Stimulated activated CD8-positive, alpha-beta memory T cell treated with anti-CD3 and anti-CD28 coated beads, Interleukin-15, amount 100 ng/mL, for 4 hours (primary cell): ENCODE measurements around the gene CWH43.
"Not testable (repeated sequence)": the region's sequence is repeated elsewhere in the genome, so short reads cannot be mapped to it uniquely, and the experiment has no call there.

Experiments
- DNase-seq, 2 donors: peaks; one replicate each; pipeline ENCODE4 v3.0.0-alpha.2; 2020; ENCODE audit warnings: low read depth in 2 of 2

Gene CWH43

DNA sequence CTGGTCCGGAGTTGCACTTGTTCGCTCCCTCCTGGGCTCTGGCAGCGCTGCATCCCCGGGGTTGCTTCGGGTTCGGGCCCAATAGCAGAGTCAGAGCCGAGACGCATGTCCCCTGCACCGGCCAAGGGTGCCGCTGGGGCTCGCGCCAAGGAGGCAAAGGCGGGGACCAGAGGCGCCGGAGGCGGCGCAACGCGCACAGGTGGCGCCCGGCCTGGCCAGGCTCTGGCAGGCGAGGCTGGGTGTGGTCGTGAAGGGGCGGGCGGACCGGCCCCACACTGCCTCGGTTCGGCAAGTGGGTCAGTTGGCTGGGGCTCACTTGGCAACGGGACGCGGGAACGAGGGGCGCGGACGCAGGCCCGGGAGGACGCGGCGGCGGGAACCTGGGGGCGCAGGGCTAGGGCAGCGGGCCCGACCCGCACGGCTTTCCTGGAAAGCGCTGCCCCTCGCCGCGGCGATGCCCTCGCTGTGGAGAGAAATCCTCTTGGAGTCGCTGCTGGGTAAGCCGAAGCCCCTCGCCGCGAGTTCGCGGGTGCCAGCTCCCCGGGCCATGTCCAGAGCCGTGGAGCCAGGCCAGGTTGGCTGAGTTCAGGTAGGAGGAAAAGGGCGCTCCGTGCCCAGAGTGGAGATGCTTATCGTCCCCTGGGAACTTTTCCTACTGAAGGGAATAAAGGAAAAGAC is at the start of gene CWH43:
CWH43 (plus strand) TSS at position 300 of the 678 bp plus-strand sequence; CDS start at position 455, 155 bp downstream.
- no peak for DNase-seq

DNA sequence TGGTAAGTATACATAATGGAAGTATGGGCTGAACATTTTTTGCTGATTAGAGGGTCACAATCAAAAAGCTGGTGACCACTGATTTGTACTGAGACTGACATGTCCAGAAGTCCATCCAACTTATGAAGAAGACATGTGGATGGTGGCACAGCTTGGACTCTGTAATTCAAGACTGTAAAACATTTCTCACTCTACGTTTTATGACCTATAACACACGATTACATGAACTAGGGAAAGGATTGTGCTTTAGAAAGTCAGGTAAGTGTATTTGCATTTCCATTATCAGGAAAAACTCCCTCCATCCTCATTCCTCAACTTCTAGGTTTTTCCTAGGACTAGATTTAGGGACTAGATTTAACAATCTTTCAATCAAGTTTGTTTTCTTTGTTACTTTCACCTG is 49.0 kb upstream of the CWH43 start:
- DNase-seq = no peak

DNA sequence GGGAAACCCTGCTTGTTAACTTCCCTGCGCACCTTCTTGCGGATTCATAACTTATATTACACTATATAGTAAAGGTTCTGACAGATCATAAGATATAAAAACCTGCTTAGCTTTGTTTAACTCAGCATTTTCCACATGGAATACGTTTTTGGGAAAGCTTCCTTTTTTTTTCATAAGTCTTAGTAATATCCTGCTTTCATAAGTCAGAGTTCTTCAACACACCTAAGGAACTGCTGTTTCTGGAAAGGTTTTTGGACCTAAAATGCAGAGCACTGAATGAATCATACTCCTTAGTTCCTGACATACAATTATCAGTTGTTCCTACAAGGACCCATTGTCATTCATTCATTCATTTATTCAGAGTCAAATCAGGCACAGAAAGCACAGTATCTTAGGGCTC is 47.2 kb upstream of the CWH43 start:
- DNase-seq = no peak

GRCh38 chr4:48939785-48940184 is 46.3 kb upstream of the CWH43 start:
- no peak for DNase-seq

GRCh38 chr4:48943387-48943786 is 42.7 kb upstream of the CWH43 start:
- DNase-seq = no peak

DNA sequence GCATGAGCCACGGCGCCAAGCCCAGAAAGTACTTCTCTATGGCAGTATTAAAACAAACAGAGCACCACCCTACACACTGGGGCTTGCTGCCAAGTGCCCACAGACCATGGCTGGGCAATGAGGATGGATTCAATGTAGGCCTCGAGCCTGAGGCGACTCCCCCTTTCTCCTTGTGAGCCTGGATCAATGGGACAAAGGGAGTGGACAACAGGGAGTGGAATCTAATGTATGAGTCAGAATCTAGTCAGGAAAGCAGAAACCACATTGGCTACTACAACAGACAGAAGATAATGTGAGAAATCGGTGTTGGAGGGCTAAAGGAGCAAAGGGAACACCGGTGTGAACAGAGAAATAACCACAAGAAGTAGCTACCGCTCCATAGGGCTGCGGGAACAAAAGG is 41.8 kb upstream of the CWH43 start:
- DNase-seq = no peak

DNA sequence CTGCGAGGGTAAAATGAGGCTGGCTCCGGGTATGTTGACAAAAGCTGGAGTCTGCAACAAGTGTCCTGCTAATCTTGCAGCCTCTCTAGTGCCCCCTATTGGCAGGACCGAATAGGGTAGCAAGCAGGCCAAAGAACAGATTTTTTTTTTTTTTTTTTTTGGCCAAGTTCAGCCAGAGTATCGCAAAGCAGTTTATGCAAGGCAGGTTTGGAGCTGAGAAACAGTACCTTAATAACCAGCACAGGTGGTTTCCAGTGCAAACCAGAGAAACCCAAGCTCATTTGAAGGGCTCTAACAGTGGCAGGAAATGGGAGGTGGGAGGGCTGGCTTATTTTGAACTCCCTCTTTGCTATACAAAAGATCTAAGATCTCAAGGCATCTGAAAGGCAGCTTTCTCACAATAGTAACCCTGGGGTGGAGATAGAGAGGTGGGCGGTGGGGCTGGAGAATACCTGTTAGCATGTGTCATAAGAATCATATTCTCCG is 41.3 kb upstream of the CWH43 start:
- peak; percentile 14 to 17 for DNase-seq

DNA sequence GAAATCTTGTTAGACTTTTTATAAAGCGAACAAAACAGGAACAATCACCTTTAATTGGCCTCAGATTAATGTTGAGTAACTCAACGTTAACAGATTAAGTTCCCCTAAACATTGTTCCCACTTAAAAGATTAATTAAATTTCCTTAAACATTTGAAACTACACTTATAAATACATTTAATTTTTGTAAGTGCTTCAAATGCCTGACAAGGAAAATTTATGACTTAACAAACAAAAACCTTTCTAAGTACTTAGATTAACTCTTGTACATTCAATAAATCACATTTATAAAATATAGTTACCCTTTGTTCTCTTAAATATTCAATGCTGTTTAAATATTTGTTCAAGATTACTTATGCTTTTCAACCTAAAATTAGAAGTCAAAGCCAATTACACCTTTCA is 40.1 kb upstream of the CWH43 start:
- DNase-seq = no peak

DNA sequence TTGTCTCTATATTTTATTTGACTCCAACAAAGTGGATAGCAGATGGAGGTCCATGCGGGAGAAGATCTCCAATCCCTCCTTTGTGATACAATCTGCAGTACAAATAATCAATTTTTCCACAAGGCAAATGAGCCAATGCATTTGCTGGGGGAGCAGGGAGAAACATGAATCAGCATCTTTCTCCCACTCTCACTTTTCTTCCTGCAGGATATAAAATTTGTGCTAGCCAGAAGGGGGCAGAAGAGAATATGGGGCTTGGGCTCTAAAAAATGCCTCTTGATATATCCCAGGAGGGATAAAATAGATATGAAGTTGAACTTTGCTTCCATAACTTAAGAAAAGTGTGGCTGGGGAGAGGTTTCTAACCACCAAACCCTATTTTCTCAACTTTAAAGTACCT is 38.3 kb upstream of the CWH43 start:
- DNase-seq = no peak

DNA sequence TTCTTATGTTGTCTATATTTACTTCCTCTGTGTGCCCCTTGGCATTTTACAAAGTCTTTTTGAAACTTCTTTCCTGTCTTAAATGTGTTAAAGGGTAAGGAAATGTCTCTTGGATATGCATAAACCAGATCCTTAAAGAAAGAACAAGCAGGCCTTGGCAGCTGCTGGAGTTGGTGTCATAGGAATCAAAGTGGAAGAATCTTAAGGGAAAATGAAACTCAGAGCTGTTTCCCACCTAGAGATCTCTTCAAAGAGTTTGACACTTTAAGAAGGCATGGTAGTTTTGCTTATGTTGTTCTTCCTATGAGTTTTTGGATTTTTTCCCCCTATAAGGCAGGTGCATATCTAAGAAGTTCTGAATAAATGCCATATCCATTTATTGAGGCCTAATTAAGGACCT is 37.0 kb upstream of the CWH43 start:
- DNase-seq = no peak

GRCh38 chr4:48949518-48950219 is 36.4 kb upstream of the CWH43 start:
- no peak for DNase-seq

GRCh38 chr4:48954314-48954713 is 31.8 kb upstream of the CWH43 start:
- DNase-seq = no peak

GRCh38 chr4:48957366-48957765 is 28.7 kb upstream of the CWH43 start:
- not testable (repeated sequence) for DNase-seq

GRCh38 chr4:48958582-48958981 is 27.5 kb upstream of the CWH43 start:
- no peak for DNase-seq

GRCh38 chr4:48960988-48961635 is 25.0 kb upstream of the CWH43 start:
- DNase-seq = no peak

- DNase-seq = no peak
These were observed 23.4 kb upstream of the CWH43 start for GRCh38 chr4:48962636-48963035.

- peak; percentile 27 to 60 for DNase-seq
These were observed 22.9 kb upstream of the CWH43 start for GRCh38 chr4:48963042-48963679.

DNA sequence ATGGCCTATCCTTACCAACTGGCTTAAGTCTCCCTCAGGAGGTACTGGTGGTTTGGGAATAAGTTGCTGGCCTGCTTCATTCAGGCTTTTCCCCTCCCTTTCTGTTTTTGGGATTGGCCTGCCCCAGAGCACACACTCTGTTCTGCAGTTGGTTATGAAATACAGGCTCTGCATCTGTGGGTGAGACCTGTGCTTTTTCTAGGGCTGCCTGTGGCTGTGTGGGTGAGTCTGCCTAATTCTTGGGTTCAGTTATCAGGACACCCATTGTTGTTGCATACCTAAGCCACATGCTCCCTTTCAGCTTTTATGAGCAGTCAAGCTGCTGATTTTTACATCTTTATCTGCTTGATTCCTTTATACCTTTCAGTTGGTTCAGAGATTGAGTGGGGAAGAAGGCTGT is 19.0 kb upstream of the CWH43 start:
- DNase-seq = no peak

DNA sequence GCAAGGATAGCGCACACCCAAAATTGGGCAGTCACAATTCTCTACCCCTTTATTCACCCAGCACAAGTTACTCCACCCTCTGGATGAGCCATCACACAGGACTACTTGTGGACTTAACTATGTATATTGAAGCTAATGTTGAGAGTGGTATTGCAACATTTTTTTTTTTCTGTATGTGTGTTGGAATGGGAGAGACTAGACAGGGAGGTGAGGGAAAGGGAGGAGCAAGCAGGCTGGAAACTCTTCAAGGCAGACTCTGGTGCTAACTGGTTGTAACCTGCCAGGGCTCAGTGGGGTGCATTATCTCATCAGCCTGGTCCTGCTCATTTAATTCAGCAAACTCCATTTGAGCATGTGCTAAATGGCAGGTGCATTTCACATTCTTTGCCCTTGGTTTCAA is 18.4 kb upstream of the CWH43 start:
- DNase-seq = no peak

GRCh38 chr4:48968814-48969213 is 17.3 kb upstream of the CWH43 start:
- DNase-seq = no peak

- no peak for DNase-seq
These were observed 15.6 kb upstream of the CWH43 start for GRCh38 chr4:48970471-48970921.

DNA sequence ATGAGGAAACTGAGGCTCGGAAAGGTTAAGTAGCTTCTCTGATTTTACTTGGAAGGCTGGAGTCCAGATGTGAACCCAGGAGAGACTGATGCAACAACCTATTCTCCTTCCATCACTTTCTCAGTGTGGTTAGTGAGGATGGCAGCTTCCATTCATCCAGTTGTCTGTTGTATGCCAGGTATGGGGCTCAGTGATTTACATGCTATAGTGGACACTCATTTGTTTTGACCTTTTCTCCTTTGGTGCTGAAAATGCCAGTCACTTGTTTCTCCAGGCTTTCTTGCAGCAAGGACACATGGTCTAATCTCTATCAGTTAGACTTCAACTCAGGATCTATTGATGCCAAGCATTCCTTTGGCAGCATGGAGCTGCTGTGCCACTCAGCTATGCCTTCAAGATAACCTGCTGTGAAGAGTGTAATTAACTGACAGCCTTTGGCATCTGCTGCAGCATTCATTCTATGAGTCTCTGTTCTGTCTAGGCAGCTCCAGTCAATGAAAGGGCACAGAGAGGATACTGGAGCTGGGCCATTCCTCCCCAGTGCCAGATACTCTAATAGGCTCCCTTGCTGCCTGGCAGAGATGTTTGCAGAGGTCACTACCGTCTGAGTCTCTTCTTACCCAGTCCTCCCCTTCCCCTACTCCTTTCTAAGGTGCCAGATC is 11.0 kb upstream of the CWH43 start:
- no peak for DNase-seq
